PC-9 (cell line): ENCODE data around the gene PEF1.

Experiments used
- EZH2 ChIP-seq: fragments of 200-600 bp; sonication (generic); IDR thresholded peaks from 2 replicates; pipeline ENCODE4 v1.8.0; 2017; ENCODE audit warnings: antibody characterized with exemption, low read depth
- TF ChIP-seq, protein P1 (sequence below): fragments of 200-600 bp; sonication (generic); conservative IDR thresholded peaks from 2 replicates; pipeline ENCODE4 v1.6.1; 2017; ENCODE audit warnings: mixed run types, antibody characterized with exemption, mild to moderate bottlenecking, moderate library complexity

- TF ChIP-seq, protein P1, sequence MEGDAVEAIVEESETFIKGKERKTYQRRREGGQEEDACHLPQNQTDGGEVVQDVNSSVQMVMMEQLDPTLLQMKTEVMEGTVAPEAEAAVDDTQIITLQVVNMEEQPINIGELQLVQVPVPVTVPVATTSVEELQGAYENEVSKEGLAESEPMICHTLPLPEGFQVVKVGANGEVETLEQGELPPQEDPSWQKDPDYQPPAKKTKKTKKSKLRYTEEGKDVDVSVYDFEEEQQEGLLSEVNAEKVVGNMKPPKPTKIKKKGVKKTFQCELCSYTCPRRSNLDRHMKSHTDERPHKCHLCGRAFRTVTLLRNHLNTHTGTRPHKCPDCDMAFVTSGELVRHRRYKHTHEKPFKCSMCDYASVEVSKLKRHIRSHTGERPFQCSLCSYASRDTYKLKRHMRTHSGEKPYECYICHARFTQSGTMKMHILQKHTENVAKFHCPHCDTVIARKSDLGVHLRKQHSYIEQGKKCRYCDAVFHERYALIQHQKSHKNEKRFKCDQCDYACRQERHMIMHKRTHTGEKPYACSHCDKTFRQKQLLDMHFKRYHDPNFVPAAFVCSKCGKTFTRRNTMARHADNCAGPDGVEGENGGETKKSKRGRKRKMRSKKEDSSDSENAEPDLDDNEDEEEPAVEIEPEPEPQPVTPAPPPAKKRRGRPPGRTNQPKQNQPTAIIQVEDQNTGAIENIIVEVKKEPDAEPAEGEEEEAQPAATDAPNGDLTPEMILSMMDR = no peak
- no peak for TF ChIP-seq EZH2
These were observed 64.2 kb downstream of the PEF1 start for GRCh38 chr1:31580513-31580870.
